Measurements from ENCODE around the gene ADAM19. TPM values are rescaled to one million over a fixed set of nuclear protein-coding genes. Genes with fewer than 3 reads are reported as not detected.

ADAM19 gene
- total and polyA plus RNA-seq, 2 of the 4 experiments (the other 2 are of a cell fraction), result 35.5 to 49.2 TPM

DNA sequence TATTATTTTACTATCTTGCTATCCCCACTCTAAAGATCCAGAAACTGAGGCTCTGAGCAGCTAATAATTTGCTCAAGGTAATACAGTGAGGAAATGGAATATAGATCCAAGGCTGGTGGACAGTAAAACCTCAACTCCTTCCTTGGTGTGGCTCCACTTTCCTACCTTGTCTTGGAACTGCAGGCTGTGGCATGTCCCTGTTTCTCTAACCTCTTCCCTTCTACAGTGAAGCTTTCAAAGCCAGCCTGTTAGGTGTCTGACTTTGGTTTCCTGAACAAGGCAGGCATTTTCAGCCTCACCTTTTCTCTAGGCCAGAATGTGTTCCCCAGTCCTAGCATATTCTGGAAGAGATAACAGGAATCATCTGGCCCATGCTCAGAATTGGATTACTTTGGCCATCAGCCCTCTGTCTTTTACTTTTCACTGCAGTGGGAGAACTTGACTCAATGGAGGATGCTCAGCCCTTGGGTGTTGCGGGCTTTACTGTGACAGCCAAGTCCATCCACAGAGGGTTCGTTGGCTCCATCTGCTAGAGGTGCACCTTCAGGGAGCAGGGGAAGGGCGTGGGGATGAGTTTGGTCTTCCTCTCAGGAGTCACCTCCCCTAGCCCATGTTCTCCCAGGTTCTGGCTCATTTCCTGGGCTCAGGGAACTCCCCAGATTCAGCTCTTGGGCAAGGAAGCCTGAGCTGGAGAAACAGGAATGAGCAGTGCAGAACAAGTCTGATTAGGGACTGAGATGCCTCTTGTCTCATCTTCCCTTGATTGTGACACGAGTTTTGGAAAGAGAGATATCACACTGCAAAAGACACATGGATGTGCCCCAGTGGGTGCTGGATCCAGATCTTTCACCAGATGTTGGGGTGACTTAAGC, 114.4 kb downstream of the ADAM19 start:
- Histone ChIP-seq H2BK120ac (ENCODE audit: low read depth, low read length) (no peak overlapping the region), H3K9me3 (ENCODE audit: control insufficient read depth, insufficient read depth, low read length) (no peaks in the 10 kb centered on the region), H3K18ac (ENCODE audit: low read depth, low read length) (no peak overlapping the region), H4K8ac (ENCODE audit: low read depth in 2 of 2, low read length in 2 of 2) (no peak overlapping the region), H3K27me3 (ENCODE audit: control insufficient read depth, insufficient read depth, low read length) (peaks cover 5% of the 10 kb centered on the region; the same call in 1 of the 2 replicates), H3K23ac (ENCODE audit: low read depth, low read length) (peak overlapping the region; percentile 39), H3K4me1 (ENCODE audit: control insufficient read depth, insufficient read depth, low read length) (peaks cover 10% of the 10 kb centered on the region), H2BK5ac (ENCODE audit: low read depth, low read length, poor library complexity, severe bottlenecking) (no peak overlapping the region), H3K79me1 (ENCODE audit: low read depth in 1 of 2, low read length in 2 of 2) (no peaks in the 10 kb centered on the region), H3K56ac (ENCODE audit: extremely low read depth, insufficient read depth, low read length) (no peak overlapping the region), H2BK20ac (ENCODE audit: low read depth, low read length) (no peak overlapping the region; the same call in 1 of the 2 replicates), H3K36me3 (ENCODE audit: control insufficient read depth, insufficient read depth, low read length) (no peaks in the 10 kb centered on the region), H3K14ac (replicated peaks; ENCODE audit: low read depth, low read length) (no peak overlapping the region), H3K4me3 (ENCODE audit: insufficient read depth, low read depth, low read length) (no peak overlapping the region), H4K20me1 (ENCODE audit: insufficient read depth, low read length) (no peaks in the 10 kb centered on the region), H2BK15ac (ENCODE audit: low read depth, low read length) (no peak overlapping the region; the same call in 2 of the 3 replicates), H3K4ac (ENCODE audit: low read depth, low read length) (0 out of 2 replicates have a peak overlapping the region, but pooled peaks have one; percentile 8), H3K9me1 (ENCODE audit: insufficient read depth, low read length) (peaks cover 25% of the 10 kb centered on the region), H2AFZ (replicated peaks; ENCODE audit: low read length, poor library complexity) (no peak overlapping the region), H3K27ac (ENCODE audit: insufficient read depth, low read length) (no peak overlapping the region), H4K91ac (ENCODE audit: insufficient read depth, low read depth, low read length) (no peak overlapping the region), H2AK5ac (ENCODE audit: low read depth, low read length) (peak overlapping the region; percentile 35; the same call in 1 of the 2 replicates), H3K9ac (ENCODE audit: low read depth, low read length) (no peak overlapping the region), H4K5ac (ENCODE audit: low read depth, low read length) (no peak overlapping the region), H2AK9ac (replicated peaks; ENCODE audit: low read depth, low read length, poor library complexity) (no peak overlapping the region), H3K4me2 (ENCODE audit: low read depth, low read length) (no peak overlapping the region)
- ATAC-seq (ENCODE audit: low read depth), result no peak
- dilution Hi-C loops (cut with HindIII; ENCODE audit: low sequenced_read_pairs, unreplicated experiment) (no loop called here), in situ Hi-C loops (cut with MboI; ENCODE audit: low sequenced_read_pairs) (no loop called here), intact Hi-C loops (cut with micrococcal nuclease) (loop anchor here (5.0 kb wide), 1 partner anchor 74 kb away; no protein-coding TSS in a partner anchor)
- ChIA-PET CTCF (no interaction called here), POLR2A (ENCODE audit: unreplicated experiment) (no interaction called here)
- no TSS peak for BruUV-seq (replicated peaks)
- TF ChIP-seq MXI1 (IDR thresholded peaks at IDR 0.05; ENCODE audit: borderline replicate concordance, low read depth, low read length), result no peak
- TF ChIP-seq ELK1 (IDR thresholded peaks at IDR 0.05; ENCODE audit: borderline replicate concordance, low read depth, low read length), result no peak
- WGBS, 2 experiments (ENCODE audit: extremely low coverage in 2 of 2, insufficient read length in 1 of 2), result no CpG with 5 or more reads among the region's 4 CpGs
- DNase-seq, result no peak
